ENCODE data around the gene DHRSX. TPM values are rescaled to one million over a fixed set of nuclear protein-coding genes. Genes with fewer than 3 reads are reported as not detected.

Gene DHRSX
- total RNA-seq, 4 donors from 2014 or later = 19.9 to 36.5 (median 24.2) TPM

DNA sequence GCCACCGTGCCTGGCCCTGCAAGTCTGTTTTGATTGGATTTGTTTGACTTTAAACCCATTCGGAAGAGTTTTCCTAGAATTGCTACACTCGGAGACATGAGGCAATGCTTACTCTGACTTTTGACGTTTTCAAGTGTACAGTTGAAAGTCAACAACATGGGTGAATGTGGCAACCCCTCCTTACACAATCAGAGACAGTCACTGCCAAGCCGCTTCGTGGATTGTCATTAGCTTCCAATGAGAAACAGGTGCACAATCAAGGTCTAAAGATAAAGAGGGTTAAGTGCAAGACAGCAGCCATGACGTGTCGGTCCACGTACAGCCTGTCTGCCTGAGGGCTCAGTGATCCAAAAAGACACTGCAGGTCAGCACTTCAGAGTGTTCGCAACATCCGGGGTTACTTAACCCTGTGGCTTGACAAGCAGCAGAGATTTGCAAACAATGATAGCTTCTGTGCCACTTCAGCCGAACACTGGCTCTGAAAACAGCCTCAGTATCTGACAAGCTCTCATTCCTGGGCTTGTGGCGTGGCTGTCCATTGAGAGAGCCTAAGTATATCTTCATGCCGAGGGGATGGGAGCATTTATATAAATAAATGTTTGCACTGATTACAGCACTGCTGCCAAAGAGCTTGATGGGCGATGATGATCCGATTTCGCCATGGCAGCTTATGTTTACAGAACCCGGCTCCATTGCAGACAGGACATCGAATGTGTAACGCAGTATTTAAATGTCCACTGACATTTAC, 180.0 kb downstream of the DHRSX start:
- Histone ChIP-seq H3K4me3 (replicated peaks in 1 of 3) (no peak overlapping the region), H3K27ac (peak overlapping the region in 2 of 3 donors; percentile 40 to 49), H3K27me3 (no peaks in the 10 kb centered on the region), H3K4me1 (peaks cover 7 to 16% of the 10 kb centered on the region in 2 donors), H3K9me3 (no peaks in the 10 kb centered on the region), H3K36me3 (no peaks in the 10 kb centered on the region)
- intact Hi-C loops (cut with DNase I) = loop anchor here (10.0 kb wide), 4 partner anchors 184 to 1336 kb away; partner anchors contain the start of genes ASMTL, DHRSX and ZBED1
- no peak for TF ChIP-seq POLR2A (IDR thresholded peaks at IDR 0.05)
- TF ChIP-seq, protein P1, sequence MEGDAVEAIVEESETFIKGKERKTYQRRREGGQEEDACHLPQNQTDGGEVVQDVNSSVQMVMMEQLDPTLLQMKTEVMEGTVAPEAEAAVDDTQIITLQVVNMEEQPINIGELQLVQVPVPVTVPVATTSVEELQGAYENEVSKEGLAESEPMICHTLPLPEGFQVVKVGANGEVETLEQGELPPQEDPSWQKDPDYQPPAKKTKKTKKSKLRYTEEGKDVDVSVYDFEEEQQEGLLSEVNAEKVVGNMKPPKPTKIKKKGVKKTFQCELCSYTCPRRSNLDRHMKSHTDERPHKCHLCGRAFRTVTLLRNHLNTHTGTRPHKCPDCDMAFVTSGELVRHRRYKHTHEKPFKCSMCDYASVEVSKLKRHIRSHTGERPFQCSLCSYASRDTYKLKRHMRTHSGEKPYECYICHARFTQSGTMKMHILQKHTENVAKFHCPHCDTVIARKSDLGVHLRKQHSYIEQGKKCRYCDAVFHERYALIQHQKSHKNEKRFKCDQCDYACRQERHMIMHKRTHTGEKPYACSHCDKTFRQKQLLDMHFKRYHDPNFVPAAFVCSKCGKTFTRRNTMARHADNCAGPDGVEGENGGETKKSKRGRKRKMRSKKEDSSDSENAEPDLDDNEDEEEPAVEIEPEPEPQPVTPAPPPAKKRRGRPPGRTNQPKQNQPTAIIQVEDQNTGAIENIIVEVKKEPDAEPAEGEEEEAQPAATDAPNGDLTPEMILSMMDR (IDR thresholded peaks at IDR 0.05) = no peak
- 33 to 43% methylated on average over 20 of the region's 20 CpGs for WGBS, 2 donors
- peak; percentile 69 to 70 for DNase-seq

DNA sequence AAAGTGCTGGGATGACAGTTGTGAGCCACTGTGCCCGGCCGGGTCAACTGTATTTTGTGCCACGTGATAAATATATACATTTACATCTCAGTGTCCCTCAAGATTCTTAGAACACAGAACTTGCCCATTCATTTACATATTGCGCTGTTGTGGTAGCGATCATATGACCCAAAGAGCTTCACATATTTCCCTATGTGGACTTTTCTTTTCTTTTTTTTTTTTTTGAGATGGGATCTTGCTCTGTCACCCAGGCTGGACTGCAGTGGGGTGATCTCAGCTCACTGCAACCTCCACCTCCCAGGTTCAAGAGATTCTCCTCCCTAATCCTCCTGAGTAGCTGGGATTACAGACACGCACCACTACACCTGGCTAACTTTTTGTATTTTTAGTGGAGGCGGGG, 180.7 kb downstream of the DHRSX start:
- intact Hi-C loops (cut with DNase I) = loop anchor here (10.0 kb wide), 4 partner anchors 185 to 1335 kb away; partner anchors contain the start of genes ASMTL, DHRSX and ZBED1
- H3K27me3 ChIP-seq = no peaks in the 10 kb centered on the region
- H3K9me3 ChIP-seq = no peaks in the 10 kb centered on the region
- TF ChIP-seq, protein P1 (IDR thresholded peaks at IDR 0.05) = no peak
- no peak for TF ChIP-seq POLR2A (IDR thresholded peaks at IDR 0.05)
- peaks cover 7 to 16% of the 10 kb centered on the region in 2 donors for H3K4me1 ChIP-seq
- no peaks in the 10 kb centered on the region for H3K36me3 ChIP-seq
- WGBS, 2 donors = 86 to 90% methylated on average over 7 of the region's 7 CpGs
- no peak for DNase-seq
- H3K27ac ChIP-seq = peak overlapping the region in 1 of 3 donors; percentile 49
- no peak overlapping the region for H3K4me3 ChIP-seq (replicated peaks in 1 of 3)

DNA sequence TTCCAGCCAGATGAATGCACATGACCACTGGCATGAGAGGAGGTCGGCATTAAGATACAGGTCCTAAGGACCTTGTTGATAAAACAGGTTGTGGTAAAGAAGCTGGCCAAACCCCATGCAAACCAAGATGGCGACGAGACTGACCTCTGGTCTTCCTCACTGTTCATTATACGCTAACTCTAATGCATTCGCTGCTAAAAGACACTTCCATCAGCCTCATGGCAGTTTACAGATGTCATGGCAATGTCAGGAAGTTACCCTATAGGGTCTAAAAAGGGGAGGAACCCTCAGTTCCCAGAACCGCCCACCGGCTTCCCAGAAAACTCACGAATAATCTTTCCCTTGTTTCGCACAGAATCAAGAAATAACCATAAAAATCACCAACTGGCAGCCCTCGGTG, 182.4 kb downstream of the DHRSX start:
- Histone ChIP-seq H3K4me3 (replicated peaks in 1 of 3) (no peak overlapping the region), H3K36me3 (no peaks in the 10 kb centered on the region), H3K27me3 (no peaks in the 10 kb centered on the region), H3K9me3 (no peaks in the 10 kb centered on the region), H3K4me1 (peaks cover 7 to 16% of the 10 kb centered on the region in 2 donors), H3K27ac (no peak overlapping the region)
- DNase-seq = no peak
- intact Hi-C loops (cut with DNase I) = no loop called here
- WGBS, 2 donors = 88 to 96% methylated on average over 10 of the region's 10 CpGs
- TF ChIP-seq POLR2A (IDR thresholded peaks at IDR 0.05) = no peak
- TF ChIP-seq, protein P1 (IDR thresholded peaks at IDR 0.05) = no peak

DNA sequence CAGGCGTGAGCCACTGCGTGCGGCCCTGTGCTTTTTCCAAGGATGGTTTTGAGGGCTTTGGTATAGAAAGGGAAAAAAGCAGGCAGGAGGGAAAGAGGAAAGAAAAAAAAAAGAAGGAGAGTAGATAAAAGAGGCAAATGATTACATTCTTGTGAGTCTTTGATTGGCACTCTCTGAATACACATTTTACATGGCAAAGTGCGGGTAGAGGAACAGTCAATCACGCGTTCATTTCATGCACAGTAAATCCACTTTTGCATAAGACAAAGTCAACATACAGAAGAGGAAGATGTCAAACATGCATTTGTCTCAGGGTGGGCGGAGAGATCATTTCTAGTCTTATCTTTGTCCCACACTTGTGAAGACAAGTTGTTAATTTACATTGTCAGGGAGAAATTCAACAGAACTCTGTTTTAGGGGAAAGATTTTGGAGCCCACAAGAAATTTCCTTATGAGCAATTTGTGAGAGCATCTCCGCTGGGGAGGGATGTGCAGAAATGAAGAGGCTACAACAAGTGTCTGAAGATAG, 183.2 kb downstream of the DHRSX start:
- TF ChIP-seq, protein P1 (IDR thresholded peaks at IDR 0.05) = no peak
- no peak for TF ChIP-seq POLR2A (IDR thresholded peaks at IDR 0.05)
- H3K9me3 ChIP-seq = no peaks in the 10 kb centered on the region
- H3K36me3 ChIP-seq = no peaks in the 10 kb centered on the region
- no peak overlapping the region for H3K4me3 ChIP-seq (replicated peaks in 1 of 3)
- intact Hi-C loops (cut with DNase I) = no loop called here
- H3K27ac ChIP-seq = no peak overlapping the region
- no peaks in the 10 kb centered on the region for H3K27me3 ChIP-seq
- peaks cover 7 to 16% of the 10 kb centered on the region in 2 donors for H3K4me1 ChIP-seq
- WGBS, 2 donors = 88 to 95% methylated on average over 8 of the region's 8 CpGs
- DNase-seq = no peak

DNA sequence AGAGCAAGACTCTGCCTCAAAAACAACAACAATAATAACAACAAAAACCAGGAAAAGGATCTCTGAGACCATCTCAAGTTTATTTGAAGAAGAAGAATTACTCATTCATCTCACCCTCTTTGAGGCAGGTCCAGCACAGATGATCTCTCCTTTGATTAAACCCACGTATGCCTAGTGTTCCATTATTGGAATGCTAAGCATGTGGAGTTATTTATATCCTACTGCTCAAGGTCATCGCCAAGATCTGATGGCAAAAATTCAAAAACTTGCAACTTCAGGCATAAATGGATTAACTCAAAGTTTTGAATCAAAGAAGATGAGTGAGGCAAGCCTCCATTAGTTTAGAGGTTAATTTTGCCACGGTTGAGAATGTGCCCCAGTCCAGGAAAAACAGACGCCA, 184.2 kb downstream of the DHRSX start:
- no peak overlapping the region for H3K27ac ChIP-seq
- no peak for DNase-seq
- 39 to 46% methylated on average over 4 of the region's 4 CpGs for WGBS, 2 donors
- H3K27me3 ChIP-seq = no peaks in the 10 kb centered on the region
- TF ChIP-seq, protein P1 (IDR thresholded peaks at IDR 0.05) = no peak
- TF ChIP-seq POLR2A (IDR thresholded peaks at IDR 0.05) = no peak
- no peak overlapping the region for H3K4me3 ChIP-seq (replicated peaks in 1 of 3)
- H3K9me3 ChIP-seq = no peaks in the 10 kb centered on the region
- intact Hi-C loops (cut with DNase I) = no loop called here
- no peaks in the 10 kb centered on the region for H3K36me3 ChIP-seq
- peaks cover 8 to 20% of the 10 kb centered on the region in 2 donors for H3K4me1 ChIP-seq

Data from thyroid gland (tissue), 4 donors.